Panc1 (cell line): ENCODE data around the gene ELF3. TPM values are rescaled to one million over a fixed set of nuclear protein-coding genes. Genes with fewer than 3 reads are reported as not detected.

Experiments
- ATAC-seq: fragments of 200-7000 bp; cut with Tn5 transposase; 2 replicates; pipeline ENCODE4 v1.9.1; 2020; ENCODE audit warnings: mild to moderate bottlenecking, moderate library complexity
- BruUV-seq: library from RNA; stranded (reverse); fragments of 400-500 nt; replicated peaks from 2 replicates; lab custom pipeline; 2021; lab: Mats Ljungman, UMichigan
- CTCF ChIA-PET: fragments of 300-600 bp; sonication (Branson Sonifier 250); formaldehyde crosslinking; loops from one replicate; lab custom pipeline; 2022; ENCODE audit warnings: antibody characterized with exemption; lab: Charles Lee
- POLR2A ChIA-PET: fragments of 300-600 bp; sonication (Branson Sonifier 250); formaldehyde crosslinking; loops from one replicate; lab custom pipeline; 2022; ENCODE audit warnings: antibody characterized with exemption; lab: Charles Lee
- DNase-seq: peaks from one replicate; pipeline ENCODE4 v3.0.0-alpha.2; 2010; ENCODE audit warnings: low read depth, low spot score
- H3K27ac ChIP-seq: 2 replicates; pipeline ENCODE4 v1.5.1; 2011; ENCODE audit warnings: mild to moderate bottlenecking, low read length, inconsistent platforms
- H3K27me3 ChIP-seq: fragments of 200-500 bp; sonication (Bioruptor generic); 2 replicates; pipeline ENCODE4 v1.6.0; 2014; ENCODE audit warnings: low read length, inconsistent platforms; ENCODE audit not compliant: control insufficient read depth, insufficient read depth
- H3K36me3 ChIP-seq: fragments of 200-500 bp; sonication (Bioruptor generic); 2 replicates; pipeline ENCODE4 v1.5.1; 2014; ENCODE audit warnings: inconsistent platforms, mild to moderate bottlenecking, low read length, moderate library complexity; ENCODE audit not compliant: control insufficient read depth, insufficient read depth
- H3K4me1 ChIP-seq: 2 replicates; pipeline ENCODE4 v1.5.1; 2011; ENCODE audit warnings: inconsistent platforms, mild to moderate bottlenecking, low read length, moderate library complexity; ENCODE audit not compliant: control insufficient read depth, insufficient read depth
- H3K4me3 ChIP-seq, 2 experiments: 2 replicates each; pipeline ENCODE4 v1.5.1; 2011 to 2012; ENCODE audit warnings: low read depth in 2 of 2, low read length in 2 of 2, mild to moderate bottlenecking in 2 of 2, inconsistent platforms in 1 of 2, moderate library complexity in 1 of 2
- H3K9me3 ChIP-seq: fragments of 200-500 bp; sonication (Bioruptor generic); 2 replicates; pipeline ENCODE4 v1.5.1; 2014; ENCODE audit warnings: low read depth, mild to moderate bottlenecking, inconsistent platforms, low read length, moderate library complexity; ENCODE audit not compliant: control insufficient read depth, insufficient read depth
- CTCF ChIP-seq: fragments of 450-650 bp; IDR thresholded peaks from 2 replicates; pipeline ENCODE4 v1.5.1; 2017; ENCODE audit warnings: mild to moderate bottlenecking
- POLR2AphosphoS5 ChIP-seq: IDR thresholded peaks from 2 replicates; pipeline ENCODE4 v1.6.1; 2012; ENCODE audit warnings: mild to moderate bottlenecking, low read depth, low read length, moderate library complexity
- SIN3A ChIP-seq: IDR thresholded peaks from 2 replicates; pipeline ENCODE4 v1.6.1; 2012; ENCODE audit warnings: low read depth, mild to moderate bottlenecking, low read length, moderate library complexity, borderline replicate concordance; ENCODE audit not compliant: insufficient read depth
- TCF7L2 ChIP-seq: IDR thresholded peaks from 2 replicates; pipeline ENCODE4 v1.6.1; 2011; ENCODE audit warnings: mild to moderate bottlenecking, low read depth, low read length, inconsistent platforms
- in situ Hi-C: cut with HindIII; loops from 2 replicates; pipeline ENCODE4 v1.10.0; 2016; ENCODE audit warnings: low sequenced_read_pairs, low pct_unique_long_range_greater_than_20kb
- intact Hi-C: fragments of 100-400 bp; cut with micrococcal nuclease; formaldehyde crosslinking; loops from one replicate; pipeline ENCODE4 v1.10.0; 2022; ENCODE audit not compliant: unreplicated experiment
- total RNA-seq: library from RNA; stranded (reverse); gene quantifications from one replicate; pipeline ENCODE4 v1.2.1, GENCODE V29; 2021; ENCODE audit not compliant: unreplicated experiment
- TF ChIP-seq, protein P1 (sequence below), 2 experiments: IDR thresholded peaks; 2 replicates each; pipeline ENCODE4 v1.6.1; 2011 to 2012; ENCODE audit warnings: low read depth in 2 of 2, control low read depth in 1 of 2, low read length in 1 of 2, mild to moderate bottlenecking in 1 of 2, moderate library complexity in 1 of 2; ENCODE audit not compliant: insufficient read depth in 1 of 2

ELF3 gene
- total RNA-seq, 1 experiment from 2014 or later = 126 TPM

DNA sequence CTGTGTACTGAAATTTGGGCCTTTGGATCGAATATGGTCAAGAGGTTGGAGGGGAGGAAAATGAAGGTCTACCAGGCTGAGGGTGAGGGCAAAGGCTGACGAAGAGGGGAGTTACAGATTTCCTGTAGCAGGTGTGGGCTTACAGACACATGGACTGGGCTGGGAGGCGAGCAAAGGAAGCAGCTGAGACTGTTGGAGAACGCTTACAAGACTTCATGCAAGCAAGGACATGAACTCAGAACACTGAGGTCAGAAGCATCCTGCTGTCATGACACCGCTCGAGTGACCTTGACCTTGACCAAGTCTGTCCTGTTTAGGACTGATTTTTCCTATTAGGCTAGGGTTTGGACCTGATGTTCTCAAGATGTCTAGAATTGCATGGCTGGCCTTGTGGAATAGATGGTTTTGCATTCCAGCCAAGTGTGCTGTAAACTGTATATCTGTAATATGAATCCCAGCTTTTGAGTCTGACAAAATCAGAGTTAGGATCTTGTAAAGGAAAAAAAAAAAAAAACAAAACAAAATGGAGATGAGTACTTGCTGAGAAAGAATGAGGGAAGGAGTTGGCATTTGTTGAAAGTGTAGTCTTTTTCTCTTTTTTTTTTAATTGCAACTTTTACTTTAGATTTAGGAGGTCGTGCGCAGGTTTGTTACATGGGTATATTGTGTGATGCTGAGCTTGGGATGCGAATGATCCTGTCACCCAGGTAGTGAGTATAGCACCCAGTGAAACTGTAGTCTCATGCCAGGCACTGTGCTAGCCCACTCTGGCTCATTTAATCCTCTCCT, 5.8 kb downstream of the ELF3 start:
- peak overlapping the region; percentile 84 for H3K27ac ChIP-seq
- CTCF ChIA-PET = interaction anchor here (0.6 to 1.0 kb wide), 2 partner anchors 9 to 74 kb away, joined by 3 to 5 read pairs; no protein-coding TSS in a partner anchor
- ATAC-seq = no peak
- intact Hi-C loops = no loop called here
- no TSS peak for BruUV-seq
- peaks cover 65% of the 10 kb centered on the region for H3K4me1 ChIP-seq
- H3K4me3 ChIP-seq = peak overlapping the region in 1 of 2 experiments; percentile 72; a peak in 2 of 4 replicates
- TF ChIP-seq, protein P1, sequence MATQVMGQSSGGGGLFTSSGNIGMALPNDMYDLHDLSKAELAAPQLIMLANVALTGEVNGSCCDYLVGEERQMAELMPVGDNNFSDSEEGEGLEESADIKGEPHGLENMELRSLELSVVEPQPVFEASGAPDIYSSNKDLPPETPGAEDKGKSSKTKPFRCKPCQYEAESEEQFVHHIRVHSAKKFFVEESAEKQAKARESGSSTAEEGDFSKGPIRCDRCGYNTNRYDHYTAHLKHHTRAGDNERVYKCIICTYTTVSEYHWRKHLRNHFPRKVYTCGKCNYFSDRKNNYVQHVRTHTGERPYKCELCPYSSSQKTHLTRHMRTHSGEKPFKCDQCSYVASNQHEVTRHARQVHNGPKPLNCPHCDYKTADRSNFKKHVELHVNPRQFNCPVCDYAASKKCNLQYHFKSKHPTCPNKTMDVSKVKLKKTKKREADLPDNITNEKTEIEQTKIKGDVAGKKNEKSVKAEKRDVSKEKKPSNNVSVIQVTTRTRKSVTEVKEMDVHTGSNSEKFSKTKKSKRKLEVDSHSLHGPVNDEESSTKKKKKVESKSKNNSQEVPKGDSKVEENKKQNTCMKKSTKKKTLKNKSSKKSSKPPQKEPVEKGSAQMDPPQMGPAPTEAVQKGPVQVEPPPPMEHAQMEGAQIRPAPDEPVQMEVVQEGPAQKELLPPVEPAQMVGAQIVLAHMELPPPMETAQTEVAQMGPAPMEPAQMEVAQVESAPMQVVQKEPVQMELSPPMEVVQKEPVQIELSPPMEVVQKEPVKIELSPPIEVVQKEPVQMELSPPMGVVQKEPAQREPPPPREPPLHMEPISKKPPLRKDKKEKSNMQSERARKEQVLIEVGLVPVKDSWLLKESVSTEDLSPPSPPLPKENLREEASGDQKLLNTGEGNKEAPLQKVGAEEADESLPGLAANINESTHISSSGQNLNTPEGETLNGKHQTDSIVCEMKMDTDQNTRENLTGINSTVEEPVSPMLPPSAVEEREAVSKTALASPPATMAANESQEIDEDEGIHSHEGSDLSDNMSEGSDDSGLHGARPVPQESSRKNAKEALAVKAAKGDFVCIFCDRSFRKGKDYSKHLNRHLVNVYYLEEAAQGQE (IDR thresholded peaks at IDR 0.05; ENCODE audit: insufficient read depth in 1 of 2, low read depth in 2 of 2, low read length in 1 of 2) = no peak
- TF ChIP-seq SIN3A (no peak), CTCF (no peak), TCF7L2 (no peak), POLR2AphosphoS5 (no peak)
- no peaks in the 10 kb centered on the region for H3K27me3 ChIP-seq
- in situ Hi-C loops = no loop called here
- no peak for DNase-seq
- POLR2A ChIA-PET = interaction anchor here (0.5 to 0.6 kb wide), 3 partner anchors 15 to 98 kb away, joined by 3 to 5 read pairs (median 4); no protein-coding TSS in a partner anchor
- H3K9me3 ChIP-seq = no peaks in the 10 kb centered on the region
- H3K36me3 ChIP-seq = no peaks in the 10 kb centered on the region; the same call in 1 of the 2 replicates

DNA sequence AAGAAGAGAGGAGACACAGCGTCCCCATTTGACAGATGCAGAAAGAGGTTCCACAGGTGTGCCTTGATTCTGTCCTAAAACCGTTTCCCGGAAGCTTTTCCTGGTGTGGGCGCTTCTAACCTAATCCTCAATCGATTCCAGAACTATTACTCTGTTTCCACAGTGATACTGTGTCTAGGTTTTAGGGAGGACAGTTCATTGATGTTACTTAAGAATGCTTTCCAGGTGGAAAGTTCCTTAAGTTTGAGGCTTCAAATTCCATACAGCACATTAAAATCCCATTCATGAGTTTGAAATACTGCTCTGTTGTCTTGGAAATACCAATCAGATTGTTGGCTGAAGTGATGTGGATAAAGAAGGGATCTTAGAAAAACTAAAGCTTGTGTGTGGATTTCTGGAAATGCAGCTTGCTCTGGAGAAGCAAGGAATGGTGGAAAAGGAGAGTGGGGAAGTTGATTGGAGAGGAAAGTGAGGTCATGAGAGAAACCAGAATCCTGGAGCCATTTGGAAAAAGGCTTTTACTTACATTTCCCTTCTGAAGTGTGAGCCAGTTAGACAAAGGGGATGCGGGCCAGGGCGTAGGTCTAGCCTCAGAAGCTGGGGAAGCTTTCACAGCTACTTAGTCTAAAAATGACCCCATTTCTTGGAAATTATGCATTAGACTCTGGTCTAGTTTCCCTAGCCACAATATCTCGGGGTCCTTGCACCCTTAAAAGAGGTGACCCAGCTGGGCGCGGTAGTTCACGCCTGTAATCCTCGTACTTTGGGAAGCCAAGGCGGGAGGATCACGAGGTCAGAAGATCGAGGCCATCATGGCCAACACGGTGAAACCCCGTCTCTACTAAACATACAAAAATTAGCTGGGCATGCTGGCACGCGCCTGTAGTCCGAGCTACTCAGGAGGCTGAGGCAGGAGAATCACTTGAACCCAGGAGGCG, 6.7 kb downstream of the ELF3 start:
- CTCF ChIA-PET = interaction anchor here (1.0 kb wide), 1 partner anchor 10 kb away, joined by 3 read pairs; no protein-coding TSS in a partner anchor

More for the DNA sequence above, 6.7 kb downstream of the ELF3 start:
- POLR2A ChIA-PET = interaction anchor here (0.5 to 0.6 kb wide), 4 partner anchors 22 to 609 kb away, joined by 4 to 12 read pairs (median 5); no protein-coding TSS in a partner anchor
- no peak for TF ChIP-seq TCF7L2
- no peak for DNase-seq
- intact Hi-C loops = no loop called here
- in situ Hi-C loops = no loop called here
- Histone ChIP-seq H3K27ac (peak overlapping the region; percentile 84), H3K36me3 (no peaks in the 10 kb centered on the region), H3K4me3 (peak overlapping the region in 1 of 2 experiments; percentile 31; a peak in 2 of 4 replicates), H3K4me1 (peaks cover 65% of the 10 kb centered on the region), H3K9me3 (no peaks in the 10 kb centered on the region), H3K27me3 (no peaks in the 10 kb centered on the region)
- no peak for ATAC-seq
- no TSS peak for BruUV-seq
